Erythroblast (primary cell): ENCODE data around the gene WDR20.

Experiments used
- GATA1 ChIP-seq: IDR thresholded peaks from 2 replicates; pipeline ENCODE4 v1.6.1; 2011; ENCODE audit warnings: low read depth, mild to moderate bottlenecking, control low read depth, low read length, moderate library complexity
- POLR2A ChIP-seq: IDR thresholded peaks from 2 replicates; pipeline ENCODE4 v1.6.1; 2011; ENCODE audit warnings: mild to moderate bottlenecking, low read length

DNA sequence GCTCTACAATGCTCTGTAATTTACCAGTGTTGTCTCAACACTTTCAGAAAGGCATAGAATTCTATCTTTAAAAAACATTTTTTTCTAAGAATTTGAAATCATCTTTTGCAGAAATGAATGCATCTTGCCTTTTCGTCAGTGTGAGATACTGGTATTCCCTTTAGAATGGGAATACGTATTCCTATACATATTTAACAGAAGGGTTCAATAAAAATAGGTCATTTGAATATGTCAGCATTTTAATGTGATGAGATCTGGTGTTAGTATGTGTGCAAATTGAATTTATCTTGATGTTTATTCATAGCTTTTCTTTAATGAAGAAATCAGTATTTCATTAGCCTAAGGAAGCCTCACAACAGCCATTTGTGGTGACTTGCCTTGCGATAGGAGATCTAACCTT, 44.2 kb downstream of the WDR20 start:
- no peak for TF ChIP-seq POLR2A
- TF ChIP-seq GATA1 = no peak
